H9 (cell line): ENCODE measurements around the gene NCKAP5. TPM values are rescaled to one million over a fixed set of nuclear protein-coding genes. Genes with fewer than 3 reads are reported as not detected.

ENCODE experiments used
- DNase-seq: peaks from one replicate; pipeline ENCODE4 v3.0.0-alpha.2; 2017
- H2AFZ ChIP-seq: one replicate; pipeline ENCODE4 v1.6.1; 2013; ENCODE audit warnings: mild to moderate bottlenecking, low read length, control low read depth, moderate library complexity
- H2AK5ac ChIP-seq: 2 replicates; pipeline ENCODE4 v1.6.1; 2013; ENCODE audit warnings: low read length, control low read depth, mixed read lengths; ENCODE audit not compliant: insufficient read length
- H2BK120ac ChIP-seq: one replicate; pipeline ENCODE4 v1.6.1; 2013; ENCODE audit warnings: low read depth, mild to moderate bottlenecking, low read length, control low read depth, inconsistent platforms; ENCODE audit not compliant: poor library complexity, severe bottlenecking
- H2BK12ac ChIP-seq: 2 replicates; pipeline ENCODE4 v1.6.1; 2013; ENCODE audit warnings: low read length, control low read depth, mixed read lengths, low read depth; ENCODE audit not compliant: insufficient read length
- H2BK15ac ChIP-seq: 2 replicates; pipeline ENCODE4 v1.6.1; 2013; ENCODE audit warnings: low read depth, low read length, control low read depth
- H2BK20ac ChIP-seq: one replicate; pipeline ENCODE4 v1.6.1; 2013; ENCODE audit warnings: low read depth, mild to moderate bottlenecking, low read length, control low read depth, inconsistent platforms; ENCODE audit not compliant: poor library complexity, severe bottlenecking
- H2BK5ac ChIP-seq: 2 replicates; pipeline ENCODE4 v1.6.1; 2013; ENCODE audit warnings: low read length, control low read depth, mixed read lengths; ENCODE audit not compliant: insufficient read length
- H3K14ac ChIP-seq: 2 replicates; pipeline ENCODE4 v1.6.1; 2013; ENCODE audit warnings: low read length, control low read depth; ENCODE audit not compliant: insufficient read depth
- H3K18ac ChIP-seq: 2 replicates; pipeline ENCODE4 v1.6.1; 2013; ENCODE audit warnings: low read depth, mild to moderate bottlenecking, mixed read lengths, low read length, control low read depth; ENCODE audit not compliant: insufficient read length
- H3K23ac ChIP-seq: 2 replicates; pipeline ENCODE4 v1.6.1; 2013; ENCODE audit warnings: low read length, control low read depth, mixed read lengths, low read depth; ENCODE audit not compliant: insufficient read length
- H3K23me2 ChIP-seq: 2 replicates; pipeline ENCODE4 v1.6.1; 2013; ENCODE audit warnings: low read depth, mild to moderate bottlenecking, mixed read lengths, low read length, control low read depth; ENCODE audit not compliant: insufficient read length, poor library complexity, severe bottlenecking
- H3K27ac ChIP-seq: 2 replicates; pipeline ENCODE4 v1.5.1; 2013; ENCODE audit warnings: low read length, control low read depth, mixed read lengths, low read depth; ENCODE audit not compliant: insufficient read length
- H3K27me3 ChIP-seq: 2 replicates; pipeline ENCODE4 v1.6.1; 2013; ENCODE audit warnings: low read length, control low read depth, inconsistent platforms; ENCODE audit not compliant: insufficient read depth
- H3K4ac ChIP-seq: 2 replicates; pipeline ENCODE4 v1.6.1; 2013; ENCODE audit warnings: low read depth, mild to moderate bottlenecking, control low read depth, inconsistent platforms, low read length, moderate library complexity
- H3K4me1 ChIP-seq: 2 replicates; pipeline ENCODE4 v1.6.1; 2013; ENCODE audit warnings: low read length, control low read depth, inconsistent platforms; ENCODE audit not compliant: insufficient read depth
- H3K4me2 ChIP-seq: 2 replicates; pipeline ENCODE4 v1.6.1; 2013; ENCODE audit warnings: low read length, control low read depth, mixed read lengths; ENCODE audit not compliant: insufficient read length, insufficient read depth
- H3K56ac ChIP-seq: 2 replicates; pipeline ENCODE4 v1.6.1; 2013; ENCODE audit warnings: low read depth, mild to moderate bottlenecking, mixed read lengths, low read length, control low read depth; ENCODE audit not compliant: insufficient read length
- H3K79me1 ChIP-seq: 2 replicates; pipeline ENCODE4 v1.6.1; 2013; ENCODE audit warnings: low read depth, mild to moderate bottlenecking, moderate library complexity, low read length, control low read depth, inconsistent platforms; ENCODE audit not compliant: insufficient read depth, poor library complexity, severe bottlenecking
- H3K79me2 ChIP-seq: 2 replicates; pipeline ENCODE4 v1.6.1; 2013; ENCODE audit warnings: low read length, control low read depth, inconsistent platforms; ENCODE audit not compliant: insufficient read depth
- H3K9ac ChIP-seq: 2 replicates; pipeline ENCODE4 v1.6.1; 2013; ENCODE audit warnings: low read length, control low read depth, mixed read lengths; ENCODE audit not compliant: insufficient read length; ENCODE audit errors: extremely low read depth
- H3K9me3 ChIP-seq: one replicate; pipeline ENCODE4 v1.6.1; 2013; ENCODE audit warnings: low read depth, low read length, inconsistent platforms; ENCODE audit not compliant: control insufficient read depth
- H3T11ph ChIP-seq: one replicate; pipeline ENCODE4 v1.6.1; 2013; ENCODE audit warnings: mild to moderate bottlenecking, low read length, control low read depth, inconsistent platforms
- H4K20me1 ChIP-seq: one replicate; pipeline ENCODE4 v1.6.1; 2013; ENCODE audit not compliant: control insufficient read depth, insufficient read length, insufficient read depth
- H4K5ac ChIP-seq: 2 replicates; pipeline ENCODE4 v1.6.1; 2013; ENCODE audit warnings: low read depth, mild to moderate bottlenecking, mixed read lengths, low read length, control low read depth; ENCODE audit not compliant: insufficient read length
- H4K8ac ChIP-seq: replicated peaks from 2 replicates; pipeline ENCODE4 v1.6.1; 2013; ENCODE audit warnings: low read length, control low read depth, mixed read lengths, low read depth; ENCODE audit not compliant: insufficient read length
- H4K91ac ChIP-seq: 2 replicates; pipeline ENCODE4 v1.6.1; 2013; ENCODE audit warnings: low read depth, mild to moderate bottlenecking, moderate library complexity, mixed read lengths, low read length, control low read depth; ENCODE audit not compliant: insufficient read length
- H3K27ac Mint-ChIP-seq, 3 experiments: 2 replicates in 2 of 3; 3 replicates in 1 of 3; pipeline ENCODE4 v1.8.0; 2020 to 2021; ENCODE audit warnings: mixed read lengths in 3 of 3, mild to moderate bottlenecking in 1 of 3, moderate library complexity in 1 of 3
- H3K27me3 Mint-ChIP-seq: 2 replicates; pipeline ENCODE4 v1.8.0; 2021; ENCODE audit warnings: low read depth, mild to moderate bottlenecking, moderate library complexity, mixed read lengths
- H3K36me3 Mint-ChIP-seq, 3 experiments: 2 replicates in 2 of 3; 3 replicates in 1 of 3; pipeline ENCODE4 v1.8.0; 2020 to 2021; ENCODE audit warnings: low read depth in 3 of 3, mixed read lengths in 3 of 3; ENCODE audit not compliant: insufficient read depth in 1 of 3
- H3K4me1 Mint-ChIP-seq, 2 experiments: 2 replicates each; pipeline ENCODE4 v1.8.0; 2020; ENCODE audit warnings: mixed read lengths in 2 of 2
- H3K4me3 Mint-ChIP-seq, 2 experiments: 2 replicates in 1 of 2; 3 replicates in 1 of 2; pipeline ENCODE4 v1.8.0; 2020 to 2021; ENCODE audit warnings: mild to moderate bottlenecking in 2 of 2, mixed read lengths in 2 of 2, moderate library complexity in 1 of 2
- H3K9me3 Mint-ChIP-seq, 2 experiments: 2 replicates in 1 of 2; 3 replicates in 1 of 2; pipeline ENCODE4 v1.8.0; 2020; ENCODE audit warnings: mild to moderate bottlenecking in 2 of 2, mixed read lengths in 2 of 2, moderate library complexity in 1 of 2
- WGBS: extraction: QIAGEN DNeasy Blood & Tissue Kit; methylation state at CpG from one replicate; pipeline ENCODE4 v1.1.7; 2013; ENCODE audit warnings: missing lambda C conversion rate, low lambda C conversion rate, mixed read lengths; ENCODE audit not compliant: insufficient read length; ENCODE audit errors: extremely low coverage; 5-methylcytosine and 5-hydroxymethylcytosine counted together
- total RNA-seq: library from RNA; stranded (reverse); gene quantifications from 2 replicates; pipeline ENCODE4 v1.2.1, GENCODE V29; 2021
- TF ChIP-seq, protein P1 (sequence below): fragments of 200-600 bp; sonication (generic); conservative IDR thresholded peaks from 3 replicates; pipeline ENCODE4 v1.8.0; 2021; ENCODE audit warnings: antibody characterized with exemption, mild to moderate bottlenecking

NCKAP5 gene
- total RNA-seq, 1 experiment from 2014 or later: 0.26 TPM

DNA sequence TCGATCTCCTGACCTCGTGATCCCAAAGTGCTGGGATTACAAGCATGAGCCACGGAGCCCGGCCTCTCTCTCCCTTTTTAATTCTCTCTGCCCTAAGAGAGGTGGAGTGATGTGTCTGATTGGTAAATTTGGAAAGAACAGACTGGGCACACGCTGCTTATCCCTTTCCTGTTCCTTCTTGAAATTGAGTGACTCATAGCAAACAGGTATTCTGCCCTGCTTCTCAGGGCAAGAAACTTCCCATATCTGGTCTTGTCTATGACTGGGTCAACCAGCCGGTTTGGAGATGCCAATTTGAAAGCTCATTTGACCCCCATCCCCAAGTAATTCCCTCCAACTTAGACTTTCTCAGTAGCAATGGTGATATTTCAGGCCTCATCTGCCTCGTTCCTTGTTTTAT, 913.3 kb downstream of the NCKAP5 start:
- no peak overlapping the region for H4K8ac ChIP-seq
- no peak overlapping the region for H2AK5ac ChIP-seq
- H3K23me2 ChIP-seq: no peaks in the 10 kb centered on the region
- no peak overlapping the region for H2BK15ac ChIP-seq
- Mint-ChIP-seq H3K4me1 (peaks cover 28 to 32% of the 10 kb centered on the region in 2 experiments), H3K9me3 (no peaks in the 10 kb centered on the region), H3K27me3 (no peaks in the 10 kb centered on the region), H3K36me3 (no peaks in the 10 kb centered on the region; a peak in 1 of 7 replicates), H3K4me3 (no peak overlapping the region), H3K27ac (no peak overlapping the region)
- TF ChIP-seq, protein P1, sequence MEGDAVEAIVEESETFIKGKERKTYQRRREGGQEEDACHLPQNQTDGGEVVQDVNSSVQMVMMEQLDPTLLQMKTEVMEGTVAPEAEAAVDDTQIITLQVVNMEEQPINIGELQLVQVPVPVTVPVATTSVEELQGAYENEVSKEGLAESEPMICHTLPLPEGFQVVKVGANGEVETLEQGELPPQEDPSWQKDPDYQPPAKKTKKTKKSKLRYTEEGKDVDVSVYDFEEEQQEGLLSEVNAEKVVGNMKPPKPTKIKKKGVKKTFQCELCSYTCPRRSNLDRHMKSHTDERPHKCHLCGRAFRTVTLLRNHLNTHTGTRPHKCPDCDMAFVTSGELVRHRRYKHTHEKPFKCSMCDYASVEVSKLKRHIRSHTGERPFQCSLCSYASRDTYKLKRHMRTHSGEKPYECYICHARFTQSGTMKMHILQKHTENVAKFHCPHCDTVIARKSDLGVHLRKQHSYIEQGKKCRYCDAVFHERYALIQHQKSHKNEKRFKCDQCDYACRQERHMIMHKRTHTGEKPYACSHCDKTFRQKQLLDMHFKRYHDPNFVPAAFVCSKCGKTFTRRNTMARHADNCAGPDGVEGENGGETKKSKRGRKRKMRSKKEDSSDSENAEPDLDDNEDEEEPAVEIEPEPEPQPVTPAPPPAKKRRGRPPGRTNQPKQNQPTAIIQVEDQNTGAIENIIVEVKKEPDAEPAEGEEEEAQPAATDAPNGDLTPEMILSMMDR: no peak
- no peak overlapping the region for H2BK20ac ChIP-seq
- no peak overlapping the region for H2AFZ ChIP-seq
- no peaks in the 10 kb centered on the region for H3K9me3 ChIP-seq
- H3K4me2 ChIP-seq: no peak overlapping the region
- no peak overlapping the region for H2BK120ac ChIP-seq
- no peak overlapping the region for H3K56ac ChIP-seq
- H4K5ac ChIP-seq: no peak overlapping the region
- no peak overlapping the region for H4K91ac ChIP-seq
- no peak for DNase-seq
- H2BK5ac ChIP-seq: no peak overlapping the region
- H3K23ac ChIP-seq: no peak overlapping the region
- no peak overlapping the region for H3K9ac ChIP-seq
- H3K4me1 ChIP-seq: no peaks in the 10 kb centered on the region
- no peak overlapping the region for H2BK12ac ChIP-seq
- WGBS: no CpG with 5 or more reads among the region's 7 CpGs
- no peaks in the 10 kb centered on the region for H4K20me1 ChIP-seq
- H3K4ac ChIP-seq: no peak overlapping the region
- H3K27ac ChIP-seq: no peak overlapping the region
- H3K79me1 ChIP-seq: no peaks in the 10 kb centered on the region
- H3T11ph ChIP-seq: no peak overlapping the region
- H3K79me2 ChIP-seq: no peaks in the 10 kb centered on the region
- H3K18ac ChIP-seq: no peak overlapping the region
- no peak overlapping the region for H3K14ac ChIP-seq
- no peaks in the 10 kb centered on the region for H3K27me3 ChIP-seq
